ENCODE data around the gene CD274. TPM values are rescaled to one million over a fixed set of nuclear protein-coding genes. Genes with fewer than 3 reads are reported as not detected.

The CD274 gene
- total RNA-seq, 1 experiment from 2014 or later = not detected

DNA sequence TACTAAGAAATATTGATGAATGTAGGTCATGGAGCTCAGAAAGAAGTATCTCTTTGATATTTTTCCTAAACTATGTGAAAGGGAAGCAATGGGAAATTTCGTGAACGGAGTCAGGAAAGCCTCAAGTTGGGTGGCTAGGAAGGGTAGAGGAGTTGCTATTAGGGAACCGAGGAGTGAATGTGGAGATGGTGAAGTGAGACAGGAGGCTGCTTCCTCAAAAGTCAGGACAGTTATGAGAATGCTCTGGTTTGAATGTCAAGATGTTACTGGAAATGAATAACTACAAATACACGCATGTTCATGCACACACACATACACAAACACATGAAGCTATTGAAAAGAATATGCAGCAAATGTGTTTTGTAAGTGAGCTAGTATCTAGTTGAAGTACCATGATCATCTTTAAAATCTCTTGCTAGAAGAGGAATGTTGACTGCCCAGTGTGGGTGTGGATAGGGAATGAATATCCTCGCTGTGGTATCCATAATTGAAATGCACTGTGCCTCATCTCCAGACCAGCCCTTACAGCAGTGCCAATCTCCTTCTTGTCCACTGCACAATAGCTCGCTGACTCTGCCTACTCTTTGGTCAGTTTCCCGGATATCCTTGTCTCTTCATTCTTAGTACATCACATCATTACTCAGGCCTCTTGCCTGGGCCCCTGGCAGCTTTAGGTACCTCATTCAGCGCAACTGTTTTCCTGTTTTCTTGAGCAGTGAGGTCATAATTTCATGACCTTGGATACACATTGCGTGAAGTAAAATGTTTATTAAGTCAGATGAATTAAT lies 38.1 kb downstream of the CD274 start:
- Histone ChIP-seq H3T11ph (ENCODE audit: low read length) (no peak overlapping the region), H2BK20ac (ENCODE audit: low read depth, low read length, poor library complexity, severe bottlenecking) (no peak overlapping the region), H2AK5ac (ENCODE audit: insufficient read length, low read length) (no peak overlapping the region), H3K23ac (ENCODE audit: insufficient read length, low read depth, low read length) (no peak overlapping the region), H3K56ac (ENCODE audit: insufficient read length, low read depth, low read length) (no peak overlapping the region), H3K27me3 (ENCODE audit: insufficient read depth, low read length) (no peaks in the 10 kb centered on the region), H3K9ac (ENCODE audit: extremely low read depth, insufficient read length, low read length) (no peak overlapping the region), H4K20me1 (ENCODE audit: control insufficient read depth, insufficient read depth, insufficient read length) (no peaks in the 10 kb centered on the region), H3K4ac (ENCODE audit: low read depth, low read length) (no peak overlapping the region), H3K79me1 (ENCODE audit: insufficient read depth, low read depth, low read length, poor library complexity, severe bottlenecking) (no peaks in the 10 kb centered on the region), H2BK12ac (ENCODE audit: insufficient read length, low read depth, low read length) (no peak overlapping the region), H3K79me2 (ENCODE audit: insufficient read depth, low read length) (no peaks in the 10 kb centered on the region), H3K4me2 (ENCODE audit: insufficient read depth, insufficient read length, low read length) (no peak overlapping the region), H3K4me1 (ENCODE audit: insufficient read depth, low read length) (no peaks in the 10 kb centered on the region), H3K23me2 (ENCODE audit: insufficient read length, low read depth, low read length, poor library complexity, severe bottlenecking) (no peaks in the 10 kb centered on the region), H3K27ac (ENCODE audit: insufficient read length, low read depth, low read length) (no peak overlapping the region), H2BK15ac (ENCODE audit: low read depth, low read length) (no peak overlapping the region), H3K18ac (ENCODE audit: insufficient read length, low read depth, low read length) (no peak overlapping the region), H2BK120ac (ENCODE audit: low read depth, low read length, poor library complexity, severe bottlenecking) (no peak overlapping the region), H2AFZ (ENCODE audit: low read length) (no peak overlapping the region), H4K5ac (ENCODE audit: insufficient read length, low read depth, low read length) (no peak overlapping the region), H4K91ac (ENCODE audit: insufficient read length, low read depth, low read length) (no peak overlapping the region), H3K14ac (ENCODE audit: insufficient read depth, low read length) (no peak overlapping the region), H4K8ac (replicated peaks; ENCODE audit: insufficient read length, low read depth, low read length) (no peak overlapping the region), H3K9me3 (ENCODE audit: control insufficient read depth, low read depth, low read length) (no peaks in the 10 kb centered on the region), H2BK5ac (ENCODE audit: insufficient read length, low read length) (no peak overlapping the region)
- TF ChIP-seq, protein P1, sequence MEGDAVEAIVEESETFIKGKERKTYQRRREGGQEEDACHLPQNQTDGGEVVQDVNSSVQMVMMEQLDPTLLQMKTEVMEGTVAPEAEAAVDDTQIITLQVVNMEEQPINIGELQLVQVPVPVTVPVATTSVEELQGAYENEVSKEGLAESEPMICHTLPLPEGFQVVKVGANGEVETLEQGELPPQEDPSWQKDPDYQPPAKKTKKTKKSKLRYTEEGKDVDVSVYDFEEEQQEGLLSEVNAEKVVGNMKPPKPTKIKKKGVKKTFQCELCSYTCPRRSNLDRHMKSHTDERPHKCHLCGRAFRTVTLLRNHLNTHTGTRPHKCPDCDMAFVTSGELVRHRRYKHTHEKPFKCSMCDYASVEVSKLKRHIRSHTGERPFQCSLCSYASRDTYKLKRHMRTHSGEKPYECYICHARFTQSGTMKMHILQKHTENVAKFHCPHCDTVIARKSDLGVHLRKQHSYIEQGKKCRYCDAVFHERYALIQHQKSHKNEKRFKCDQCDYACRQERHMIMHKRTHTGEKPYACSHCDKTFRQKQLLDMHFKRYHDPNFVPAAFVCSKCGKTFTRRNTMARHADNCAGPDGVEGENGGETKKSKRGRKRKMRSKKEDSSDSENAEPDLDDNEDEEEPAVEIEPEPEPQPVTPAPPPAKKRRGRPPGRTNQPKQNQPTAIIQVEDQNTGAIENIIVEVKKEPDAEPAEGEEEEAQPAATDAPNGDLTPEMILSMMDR (conservative IDR thresholded peaks at IDR 0.05) = no peak
- DNase-seq = no peak
- no peak overlapping the region; a peak in 1 of 7 replicates for H3K27ac Mint-ChIP-seq
- no CpG with 5 or more reads among the region's 9 CpGs for WGBS (ENCODE audit: extremely low coverage, insufficient read length, low lambda C conversion rate)
- no peak overlapping the region for H3K4me3 Mint-ChIP-seq
- H3K36me3 Mint-ChIP-seq (ENCODE audit: insufficient read depth in 1 of 3, low read depth in 3 of 3) = no peaks in the 10 kb centered on the region
- peaks cover 15 to 17% of the 10 kb centered on the region in 2 experiments for H3K4me1 Mint-ChIP-seq
- H3K9me3 Mint-ChIP-seq = no peaks in the 10 kb centered on the region
- no peaks in the 10 kb centered on the region for H3K27me3 Mint-ChIP-seq (ENCODE audit: low read depth)

All from H9 (cell line).